Measurements from ENCODE around the gene ZIC4.

Gene ZIC4

GRCh38 chr3:147412917-147413685 lies 6.8 kb upstream of the ZIC4 start:
- no peak overlapping the region for H3K27ac ChIP-seq (ENCODE audit: low read depth, low read length)

DNA sequence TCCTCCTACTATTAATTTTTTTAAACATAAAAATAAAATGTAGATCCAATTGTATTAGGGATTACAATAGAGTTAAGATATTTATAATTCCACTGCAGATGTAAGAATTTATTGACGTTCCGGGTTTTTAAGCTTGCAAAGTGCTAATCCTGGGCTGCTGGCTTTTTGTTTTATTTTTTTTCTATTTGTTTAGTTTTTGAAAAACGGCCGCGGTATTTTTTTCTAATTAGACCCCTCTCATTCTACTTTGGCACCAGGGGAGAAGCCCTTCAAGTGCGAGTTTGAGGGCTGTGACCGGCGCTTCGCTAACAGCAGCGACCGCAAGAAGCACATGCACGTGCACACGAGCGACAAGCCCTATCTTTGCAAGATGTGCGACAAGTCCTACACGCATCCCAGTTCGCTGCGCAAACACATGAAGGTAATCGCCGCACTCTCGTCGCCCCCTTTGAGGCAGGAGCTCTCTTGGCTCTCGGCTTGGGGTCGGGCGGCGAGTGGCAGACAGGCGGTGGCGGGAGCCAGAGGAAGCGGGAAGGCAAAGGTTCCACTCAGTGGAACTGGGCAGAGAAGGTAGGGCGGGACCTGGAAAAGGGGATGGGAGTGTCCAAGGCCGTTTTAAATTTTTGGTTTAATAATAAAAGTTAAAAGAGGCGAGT lies 6.0 kb upstream of the ZIC4 start:
- Histone ChIP-seq H3K36me3 (ENCODE audit: control insufficient read depth in 5 of 5, insufficient read depth in 5 of 5, low read length in 5 of 5) (no peaks in the 10 kb centered on the region), H3K9ac (ENCODE audit: low read length in 5 of 5) (no peak overlapping the region), H3K27ac (ENCODE audit: low read depth, low read length) (no peak overlapping the region), H3K27me3 (ENCODE audit: control insufficient read depth in 5 of 5, insufficient read depth in 4 of 5, low read length in 5 of 5) (peaks cover 52 to 78% (median 72%) of the 10 kb centered on the region in 5 donors), H3K4me1 (ENCODE audit: control insufficient read depth in 5 of 5, insufficient read depth in 5 of 5, low read length in 5 of 5) (peaks cover 1 to 38% (median 36%) of the 10 kb centered on the region in 5 donors), H3K4me3 (ENCODE audit: low read depth in 1 of 5, low read length in 5 of 5) (no peak overlapping the region), H3K9me3 (ENCODE audit: control insufficient read depth in 5 of 5, low read length in 5 of 5) (peaks cover 0 to 3% (median 0%) of the 10 kb centered on the region in 5 donors)

More at GRCh38 chr3:147412917-147413685, 6.8 kb upstream of the ZIC4 start:
- Histone ChIP-seq H3K4me3 (ENCODE audit: low read depth in 1 of 5, low read length in 5 of 5) (peak overlapping the region; percentile 37 to 53 (median 47)), H3K36me3 (ENCODE audit: control insufficient read depth in 5 of 5, insufficient read depth in 5 of 5, low read length in 5 of 5) (no peaks in the 10 kb centered on the region), H3K9me3 (ENCODE audit: control insufficient read depth in 5 of 5, low read length in 5 of 5) (peaks cover 0 to 3% (median 0%) of the 10 kb centered on the region in 5 donors), H3K9ac (ENCODE audit: low read length in 5 of 5) (no peak overlapping the region), H3K4me1 (ENCODE audit: control insufficient read depth in 5 of 5, insufficient read depth in 5 of 5, low read length in 5 of 5) (peaks cover 1 to 37% (median 35%) of the 10 kb centered on the region in 5 donors), H3K27me3 (ENCODE audit: control insufficient read depth in 5 of 5, insufficient read depth in 4 of 5, low read length in 5 of 5) (peaks cover 52 to 74% (median 66%) of the 10 kb centered on the region in 5 donors)

- Histone ChIP-seq H3K27ac (ENCODE audit: low read depth, low read length) (no peak overlapping the region), H3K9me3 (ENCODE audit: control insufficient read depth in 5 of 5, low read length in 5 of 5) (peaks cover 0 to 3% (median 0%) of the 10 kb centered on the region in 5 donors), H3K4me1 (ENCODE audit: control insufficient read depth in 5 of 5, insufficient read depth in 5 of 5, low read length in 5 of 5) (peaks cover 1 to 42% (median 37%) of the 10 kb centered on the region in 5 donors), H3K27me3 (ENCODE audit: control insufficient read depth in 5 of 5, insufficient read depth in 4 of 5, low read length in 5 of 5) (peaks cover 56 to 83% (median 78%) of the 10 kb centered on the region in 5 donors), H3K9ac (ENCODE audit: low read length in 5 of 5) (no peak overlapping the region), H3K4me3 (ENCODE audit: low read depth in 1 of 5, low read length in 5 of 5) (no peak overlapping the region), H3K36me3 (ENCODE audit: control insufficient read depth in 5 of 5, insufficient read depth in 5 of 5, low read length in 5 of 5) (no peaks in the 10 kb centered on the region)
Observed at GRCh38 chr3:147411815-147412241, 5.5 kb upstream of the ZIC4 start.

- Histone ChIP-seq H3K27ac (ENCODE audit: low read depth, low read length) (no peak overlapping the region), H3K4me1 (ENCODE audit: control insufficient read depth in 5 of 5, insufficient read depth in 5 of 5, low read length in 5 of 5) (peaks cover 1 to 42% (median 37%) of the 10 kb centered on the region in 5 donors), H3K4me3 (ENCODE audit: low read depth in 1 of 5, low read length in 5 of 5) (peak overlapping the region in 4 of 5 donors; percentile 55 to 61 (median 60)), H3K36me3 (ENCODE audit: control insufficient read depth in 5 of 5, insufficient read depth in 5 of 5, low read length in 5 of 5) (no peaks in the 10 kb centered on the region), H3K9me3 (ENCODE audit: control insufficient read depth in 5 of 5, low read length in 5 of 5) (peaks cover 0 to 3% (median 0%) of the 10 kb centered on the region in 5 donors), H3K27me3 (ENCODE audit: control insufficient read depth in 5 of 5, insufficient read depth in 4 of 5, low read length in 5 of 5) (peaks cover 58 to 88% (median 83%) of the 10 kb centered on the region in 5 donors), H3K9ac (ENCODE audit: low read length in 5 of 5) (no peak overlapping the region)
Observed at GRCh38 chr3:147411238-147411814, 5.0 kb upstream of the ZIC4 start.

GRCh38 chr3:147410526-147411237 lies 4.3 kb upstream of the ZIC4 start:
- Histone ChIP-seq H3K27ac (ENCODE audit: low read depth, low read length) (no peak overlapping the region), H3K27me3 (ENCODE audit: control insufficient read depth in 5 of 5, insufficient read depth in 4 of 5, low read length in 5 of 5) (peaks cover 62 to 89% (median 89%) of the 10 kb centered on the region in 5 donors), H3K9ac (ENCODE audit: low read length in 5 of 5) (no peak overlapping the region), H3K36me3 (ENCODE audit: control insufficient read depth in 5 of 5, insufficient read depth in 5 of 5, low read length in 5 of 5) (no peaks in the 10 kb centered on the region), H3K4me3 (ENCODE audit: low read depth in 1 of 5, low read length in 5 of 5) (peak overlapping the region; percentile 55 to 73 (median 61)), H3K9me3 (ENCODE audit: control insufficient read depth in 5 of 5, low read length in 5 of 5) (peaks cover 0 to 3% (median 0%) of the 10 kb centered on the region in 5 donors), H3K4me1 (ENCODE audit: control insufficient read depth in 5 of 5, insufficient read depth in 5 of 5, low read length in 5 of 5) (peaks cover 1 to 42% (median 37%) of the 10 kb centered on the region in 5 donors)

GRCh38 chr3:147410116-147410525 lies 3.8 kb upstream of the ZIC4 start:
- Histone ChIP-seq H3K9me3 (ENCODE audit: control insufficient read depth in 5 of 5, low read length in 5 of 5) (peaks cover 0 to 3% (median 0%) of the 10 kb centered on the region in 5 donors), H3K4me3 (ENCODE audit: low read depth in 1 of 5, low read length in 5 of 5) (peak overlapping the region in 4 of 5 donors; percentile 55 to 61 (median 60)), H3K9ac (ENCODE audit: low read length in 5 of 5) (no peak overlapping the region), H3K36me3 (ENCODE audit: control insufficient read depth in 5 of 5, insufficient read depth in 5 of 5, low read length in 5 of 5) (no peaks in the 10 kb centered on the region), H3K27me3 (ENCODE audit: control insufficient read depth in 5 of 5, insufficient read depth in 4 of 5, low read length in 5 of 5) (peaks cover 65 to 91% (median 90%) of the 10 kb centered on the region in 5 donors), H3K4me1 (ENCODE audit: control insufficient read depth in 5 of 5, insufficient read depth in 5 of 5, low read length in 5 of 5) (peaks cover 1 to 42% (median 37%) of the 10 kb centered on the region in 5 donors), H3K27ac (ENCODE audit: low read depth, low read length) (no peak overlapping the region)

DNA sequence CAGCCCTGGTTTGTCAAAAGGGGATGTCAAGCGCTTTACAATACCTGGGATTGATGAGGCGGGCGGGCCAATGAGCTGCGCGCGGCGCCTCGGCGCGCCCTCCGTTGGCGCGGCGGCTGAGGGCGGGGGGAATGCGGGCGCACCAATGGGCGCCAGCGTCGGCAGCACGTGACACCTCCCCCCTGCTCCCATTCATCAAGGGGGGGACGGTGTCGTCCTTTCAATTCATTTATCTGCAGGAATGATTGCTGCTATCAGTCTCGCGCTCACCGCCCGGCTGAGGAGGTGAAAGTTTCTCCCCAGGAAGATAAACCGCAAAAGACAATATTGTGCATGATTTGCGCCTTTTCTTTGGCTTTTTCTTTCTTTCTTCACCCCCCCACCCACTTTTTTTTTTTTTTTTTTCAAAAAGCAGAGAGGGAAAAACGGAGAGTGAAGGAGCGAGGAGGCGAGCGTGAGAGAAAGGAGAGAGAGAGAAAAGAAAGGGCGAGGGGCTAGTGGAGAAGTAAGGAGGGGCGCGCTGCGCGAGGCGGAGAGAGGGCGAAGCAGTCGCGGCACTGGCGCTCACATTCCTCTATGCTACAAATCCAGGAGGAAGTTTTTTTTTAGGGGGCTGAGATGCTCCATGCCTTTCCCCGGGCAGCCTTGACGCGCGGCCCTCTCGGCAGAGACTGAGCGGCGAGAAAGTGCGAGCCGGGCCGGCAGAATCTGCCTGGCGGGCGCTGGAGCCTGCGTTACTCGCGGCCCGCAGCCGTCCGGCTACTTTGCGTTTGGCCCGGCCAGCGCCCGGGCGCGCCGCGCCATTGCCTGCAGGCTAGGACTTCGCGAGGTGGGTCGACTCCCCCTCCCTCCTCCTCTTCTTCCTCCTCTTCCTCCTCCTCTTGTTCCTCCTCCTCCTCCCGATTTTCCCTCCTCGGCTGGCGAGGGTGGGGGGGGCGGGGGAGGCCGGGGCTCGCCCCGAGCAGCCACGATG lies 3.1 kb upstream of the ZIC4 start, which contains the start of gene ZIC1:
Gene ZIC1, plus strand, starts transcription at position 223 of the 973 bp plus-strand sequence. Its CDS starts 748 bp downstream, at position 971.
- peak within 1 kb of the TSS in 4 of 5 donors; percentile 11 to 61 (median 57) for H3K4me3 ChIP-seq (ENCODE audit: low read depth in 1 of 5, low read length in 5 of 5)
- peaks cover 69 to 93% (median 91%) of the 10 kb centered on the region in 5 donors for H3K27me3 ChIP-seq (ENCODE audit: control insufficient read depth in 5 of 5, insufficient read depth in 4 of 5, low read length in 5 of 5)
- no peak within 1 kb of the TSS for H3K9ac ChIP-seq (ENCODE audit: low read length in 5 of 5)
- H3K36me3 ChIP-seq (ENCODE audit: control insufficient read depth in 5 of 5, insufficient read depth in 5 of 5, low read length in 5 of 5) = no peaks in the 10 kb centered on the region
- H3K4me1 ChIP-seq (ENCODE audit: control insufficient read depth in 5 of 5, insufficient read depth in 5 of 5, low read length in 5 of 5) = peaks cover 1 to 42% (median 37%) of the 10 kb centered on the region in 5 donors
- H3K27ac ChIP-seq (ENCODE audit: low read depth, low read length) = no peak within 1 kb of the TSS
- peaks cover 0 to 3% (median 0%) of the 10 kb centered on the region in 5 donors for H3K9me3 ChIP-seq (ENCODE audit: control insufficient read depth in 5 of 5, low read length in 5 of 5)

DNA sequence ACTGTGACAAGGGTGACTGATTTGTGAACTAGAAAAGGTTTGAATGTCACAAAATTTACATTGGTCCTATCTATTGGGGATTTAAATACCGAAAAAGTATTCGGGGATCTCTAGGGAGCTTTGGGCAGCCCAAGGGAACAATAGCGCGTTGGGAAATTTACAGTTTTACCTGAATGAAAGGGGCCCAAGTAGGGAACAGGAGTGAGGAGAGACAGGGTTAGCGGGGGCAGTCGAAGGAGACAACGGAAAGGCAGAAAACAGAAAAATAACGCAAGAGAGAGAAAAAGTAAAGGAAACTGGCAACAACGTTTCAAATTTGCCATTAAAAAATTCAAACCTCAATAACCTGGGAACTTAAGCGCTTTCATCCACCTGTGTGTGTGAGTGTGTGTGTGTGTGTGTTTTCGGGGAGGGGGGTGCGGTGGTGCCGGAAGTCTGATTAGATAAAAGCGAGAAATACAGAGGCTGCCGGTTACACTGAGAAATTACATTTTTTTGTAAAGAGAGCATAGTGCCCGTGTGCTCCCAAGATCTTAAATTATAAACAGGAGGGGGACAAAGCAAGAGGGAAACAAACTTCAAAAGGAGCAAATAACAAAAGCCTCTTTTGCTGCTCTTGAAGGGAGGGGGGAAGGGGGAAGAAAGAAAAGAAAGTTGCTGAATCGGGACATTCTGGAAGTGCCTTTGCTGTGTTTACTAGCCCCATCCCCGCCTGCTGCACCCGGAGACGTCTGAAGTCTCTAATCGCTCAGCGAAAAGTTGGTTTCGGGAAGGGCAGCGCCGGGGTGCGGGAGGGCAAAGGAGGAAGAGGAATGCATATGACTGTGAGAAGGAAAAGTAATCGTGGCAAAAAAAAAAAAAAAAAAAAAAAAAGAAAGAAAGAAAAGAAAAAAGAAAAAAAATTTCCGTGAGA lies 2.1 kb upstream of the ZIC4 start:
- Histone ChIP-seq H3K9ac (ENCODE audit: low read length in 5 of 5) (no peak overlapping the region), H3K27me3 (ENCODE audit: control insufficient read depth in 5 of 5, insufficient read depth in 4 of 5, low read length in 5 of 5) (peaks cover 78 to 95% (median 93%) of the 10 kb centered on the region in 5 donors), H3K36me3 (ENCODE audit: control insufficient read depth in 5 of 5, insufficient read depth in 5 of 5, low read length in 5 of 5) (no peaks in the 10 kb centered on the region), H3K4me1 (ENCODE audit: control insufficient read depth in 5 of 5, insufficient read depth in 5 of 5, low read length in 5 of 5) (peaks cover 1 to 39% (median 35%) of the 10 kb centered on the region in 5 donors), H3K27ac (ENCODE audit: low read depth, low read length) (no peak overlapping the region), H3K4me3 (ENCODE audit: low read depth in 1 of 5, low read length in 5 of 5) (no peak overlapping the region), H3K9me3 (ENCODE audit: control insufficient read depth in 5 of 5, low read length in 5 of 5) (peaks cover 0 to 3% (median 0%) of the 10 kb centered on the region in 5 donors)
